Measurements from ENCODE around the gene LRMDA. TPM values are rescaled to one million over a fixed set of nuclear protein-coding genes. Genes with fewer than 3 reads are reported as not detected.

Gene LRMDA
- polyA plus RNA-seq, 3 donors, result 7.2 to 20.6 (median 14.4) TPM

DNA sequence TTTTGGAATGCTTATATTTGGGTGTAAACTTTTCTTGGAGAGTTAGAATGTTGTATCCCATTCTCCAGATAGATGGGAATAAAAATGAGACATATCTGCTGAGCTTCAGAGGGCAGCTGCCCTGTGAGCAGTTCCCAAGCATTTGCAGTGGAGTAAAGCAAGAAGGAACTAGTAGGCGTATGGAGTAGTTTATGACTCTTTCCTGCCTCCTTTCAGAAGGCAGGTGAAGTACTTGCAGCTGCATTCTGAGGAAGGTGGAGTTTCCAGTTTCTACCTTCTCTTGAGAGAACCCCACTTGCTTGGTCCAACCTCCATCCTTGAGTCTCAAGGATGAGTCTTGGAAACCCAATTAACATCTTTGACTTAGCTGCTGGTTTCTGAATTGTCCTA is 563.6 kb downstream of the LRMDA start:
- WGBS, 3 donors, result 85 to 100% (median 92%) methylated on average over 1 of the region's 1 CpG
- H3K27ac ChIP-seq (ENCODE audit: low read depth, low read length), result no peak overlapping the region

DNA sequence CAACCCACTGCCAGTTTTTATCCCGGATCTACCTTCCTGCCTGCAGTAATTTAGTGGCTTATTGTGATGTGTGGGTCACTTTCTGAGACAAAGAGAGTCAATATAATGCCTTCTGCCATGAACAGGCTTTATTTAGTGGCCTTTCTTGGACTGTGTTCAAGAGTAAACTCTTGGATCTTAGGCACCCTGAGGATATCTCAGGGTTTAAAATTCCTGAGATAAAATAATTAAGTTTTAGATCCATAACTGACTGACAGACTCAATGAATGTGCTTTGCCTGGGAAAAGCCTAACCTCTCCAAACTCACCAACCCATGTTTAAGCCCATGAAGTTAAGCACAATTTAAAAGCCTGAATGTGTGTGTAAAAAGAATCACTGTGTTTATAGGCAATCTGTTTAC is 564.3 kb downstream of the LRMDA start:
- no peak overlapping the region for H3K27ac ChIP-seq (ENCODE audit: low read depth, low read length)
- WGBS, 3 donors, result 65 to 75% (median 70%) methylated on average over 1 of the region's 1 CpG

DNA sequence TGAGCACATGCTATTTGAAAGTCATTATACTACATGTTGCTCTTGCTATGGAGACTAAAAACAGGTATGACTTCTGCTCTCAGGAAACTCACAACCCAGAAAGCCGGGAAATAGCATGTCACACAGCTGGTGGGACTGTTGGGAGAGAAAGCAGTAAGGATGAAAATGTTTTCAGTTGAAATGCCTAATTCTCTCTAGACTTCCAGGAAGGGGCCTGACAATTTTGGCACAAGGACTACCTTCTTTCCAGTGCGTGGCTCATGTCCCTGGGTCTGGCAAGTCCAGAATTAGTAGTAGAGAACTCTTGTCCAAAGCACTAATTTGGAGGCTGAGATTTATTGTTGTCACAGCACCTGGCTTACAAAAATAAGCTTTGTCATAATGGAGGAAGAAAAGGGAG is 567.6 kb downstream of the LRMDA start:
- no peak overlapping the region for H3K27ac ChIP-seq (ENCODE audit: low read depth, low read length)
- 57 to 83% (median 73%) methylated on average over 2 of the region's 2 CpGs for WGBS, 3 donors

DNA sequence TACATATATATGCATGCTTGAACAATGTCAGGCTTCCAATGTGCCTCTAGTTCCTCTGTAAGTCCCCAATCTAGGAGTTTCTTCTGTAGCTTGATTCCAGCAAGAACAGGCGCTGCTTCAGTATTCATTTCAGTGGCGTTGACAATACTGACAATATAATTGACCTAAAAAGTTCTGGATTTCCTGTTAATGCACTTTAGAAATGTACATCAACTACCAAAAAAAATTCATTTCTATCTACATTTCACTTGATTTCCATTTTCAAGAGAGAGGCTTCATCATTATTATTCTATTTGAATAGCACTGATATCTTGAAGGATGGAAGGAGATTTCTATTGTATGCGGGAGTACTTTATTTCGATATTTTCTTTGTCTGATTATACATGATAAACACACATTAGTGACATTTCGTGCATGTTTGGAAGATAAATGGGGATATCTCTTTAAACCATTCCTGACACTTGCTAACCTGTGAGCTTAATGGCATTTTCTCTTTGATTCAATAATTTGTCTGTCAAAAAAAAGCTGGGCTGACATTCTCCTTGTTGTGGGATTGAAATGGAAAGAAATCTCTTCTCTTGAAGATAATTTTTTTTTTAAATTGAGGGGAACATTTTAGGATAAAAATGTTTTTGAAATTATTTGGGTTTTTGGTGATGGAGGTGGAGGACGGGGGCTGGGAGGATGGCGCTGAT is 568.2 kb downstream of the LRMDA start:
- WGBS, 3 donors, result 95 to 96% (median 96%) methylated on average over 7 of the region's 7 CpGs
- no peak overlapping the region for H3K27ac ChIP-seq (ENCODE audit: low read depth, low read length)

DNA sequence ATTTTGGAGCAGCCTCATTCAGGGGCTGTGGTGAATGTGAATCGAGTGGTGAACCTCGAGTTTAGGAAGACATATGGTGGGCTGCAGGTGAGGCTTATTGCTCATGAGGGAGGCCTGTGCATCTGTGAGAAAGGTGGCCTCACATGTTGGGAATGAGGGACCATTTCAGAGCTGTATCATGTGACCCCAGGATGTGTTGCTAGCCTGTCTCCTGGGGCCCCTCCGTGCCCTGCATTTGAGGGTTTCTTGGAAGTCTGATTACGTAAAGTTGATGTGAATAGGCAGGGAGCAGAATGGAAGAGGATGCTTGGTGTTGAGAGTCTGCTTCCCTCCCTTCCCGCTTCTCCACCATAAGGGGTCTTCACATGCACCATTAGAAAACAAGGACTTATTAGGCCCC is 569.1 kb downstream of the LRMDA start:
- no peak overlapping the region for H3K27ac ChIP-seq (ENCODE audit: low read depth, low read length)
- WGBS, 3 donors, result 84 to 95% (median 88%) methylated on average over 5 of the region's 5 CpGs

DNA sequence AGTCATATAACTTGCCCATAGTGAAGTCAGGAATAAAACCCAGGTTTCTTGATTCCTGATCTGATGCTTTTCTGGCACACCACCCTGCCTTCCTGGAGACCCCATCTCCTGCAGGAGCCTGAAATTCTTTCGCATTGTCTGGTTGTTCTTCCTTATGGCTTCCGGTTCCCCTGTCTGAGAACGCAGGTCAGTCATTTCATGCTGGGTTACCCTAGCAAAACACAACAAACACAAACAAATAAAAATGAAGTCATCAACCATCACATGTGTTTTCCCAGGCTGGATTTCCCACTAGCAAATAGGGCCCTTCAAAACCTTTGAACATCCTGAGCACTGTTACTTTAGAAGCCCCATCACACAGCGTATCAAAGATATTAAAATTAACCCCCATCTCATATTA is 569.6 kb downstream of the LRMDA start:
- no peak overlapping the region for H3K27ac ChIP-seq (ENCODE audit: low read depth, low read length)
- 78 to 88% (median 79%) methylated on average over 4 of the region's 4 CpGs for WGBS, 3 donors

DNA sequence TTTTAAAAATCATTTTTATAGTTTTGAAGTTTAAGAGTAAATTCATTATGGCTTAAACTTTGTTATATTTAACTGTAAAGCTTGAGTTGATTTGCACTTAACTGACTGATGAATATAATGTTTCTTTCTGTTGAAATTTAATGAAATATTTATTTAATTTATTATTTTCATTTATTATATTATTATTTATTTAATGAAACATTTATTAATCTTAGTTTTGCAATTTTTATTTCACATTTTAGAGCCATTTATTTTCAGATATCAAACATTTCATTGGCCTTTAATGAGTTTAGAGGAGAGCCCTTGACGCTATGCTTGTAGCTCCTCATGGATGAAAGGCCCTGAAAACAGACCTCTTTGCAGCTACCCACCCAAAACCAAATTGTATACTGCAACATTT is 570.0 kb downstream of the LRMDA start:
- no peak overlapping the region for H3K27ac ChIP-seq (ENCODE audit: low read depth, low read length)
- WGBS, 3 donors, result 92 to 98% (median 97%) methylated on average over 1 of the region's 1 CpG

DNA sequence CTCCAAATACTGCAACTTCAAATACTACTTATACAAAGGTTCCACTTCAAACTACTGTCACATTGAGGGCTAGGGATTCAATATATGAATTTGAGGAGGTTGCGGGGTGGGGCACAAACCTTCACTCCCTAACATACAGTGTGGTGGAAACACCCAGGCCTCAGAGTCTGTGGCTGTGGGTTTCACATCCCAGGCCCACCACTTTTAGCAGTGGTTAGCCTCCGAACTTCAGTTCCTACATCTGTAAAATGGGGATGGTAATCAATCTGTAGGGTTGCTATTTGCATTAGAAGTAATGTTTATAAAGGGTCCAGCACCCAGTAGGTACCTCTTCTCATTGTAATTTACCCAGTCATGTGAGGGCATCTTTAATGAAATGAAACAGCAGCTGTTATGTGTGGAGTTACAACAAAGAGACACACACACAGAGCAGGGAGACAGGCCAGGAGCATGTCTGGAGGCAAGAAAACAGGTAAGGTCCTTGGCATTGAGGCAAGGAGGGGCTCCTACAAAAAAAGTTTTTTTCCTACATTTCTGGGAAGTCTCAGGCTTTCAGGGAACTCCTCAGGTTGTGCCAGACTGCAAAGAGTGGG is 570.9 kb downstream of the LRMDA start:
- 50 to 93% (median 75%) methylated on average over 2 of the region's 2 CpGs for WGBS, 3 donors
- H3K27ac ChIP-seq (ENCODE audit: low read depth, low read length), result no peak overlapping the region

DNA sequence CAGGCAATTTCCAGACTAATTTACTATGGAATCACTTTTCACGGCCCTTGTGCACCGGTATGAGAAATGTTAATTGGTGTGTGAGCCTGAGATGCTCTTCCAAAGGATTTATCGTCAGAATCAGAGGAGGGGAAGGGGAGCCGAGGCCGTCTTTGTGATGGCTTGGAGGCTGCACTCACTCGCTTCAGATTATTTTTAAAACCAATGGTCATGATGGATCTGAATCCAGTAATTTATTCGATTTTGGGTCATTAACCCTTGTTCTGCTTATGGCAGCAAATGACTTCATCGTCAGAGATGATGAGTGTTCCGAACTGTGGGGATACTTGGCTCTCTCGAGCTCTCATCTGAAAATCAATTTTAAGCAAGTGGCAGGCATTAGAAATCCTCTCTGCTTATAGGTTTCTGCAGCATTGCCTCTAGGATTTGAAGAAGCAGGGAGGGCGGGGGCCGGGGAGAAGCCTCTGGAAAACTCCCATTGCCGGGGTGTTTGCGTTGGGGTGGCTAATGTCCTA is 576.3 kb downstream of the LRMDA start:
- 92 to 96% (median 93%) methylated on average over 14 of the region's 14 CpGs for WGBS, 3 donors
- H3K27ac ChIP-seq (ENCODE audit: low read depth, low read length), result no peak overlapping the region

DNA sequence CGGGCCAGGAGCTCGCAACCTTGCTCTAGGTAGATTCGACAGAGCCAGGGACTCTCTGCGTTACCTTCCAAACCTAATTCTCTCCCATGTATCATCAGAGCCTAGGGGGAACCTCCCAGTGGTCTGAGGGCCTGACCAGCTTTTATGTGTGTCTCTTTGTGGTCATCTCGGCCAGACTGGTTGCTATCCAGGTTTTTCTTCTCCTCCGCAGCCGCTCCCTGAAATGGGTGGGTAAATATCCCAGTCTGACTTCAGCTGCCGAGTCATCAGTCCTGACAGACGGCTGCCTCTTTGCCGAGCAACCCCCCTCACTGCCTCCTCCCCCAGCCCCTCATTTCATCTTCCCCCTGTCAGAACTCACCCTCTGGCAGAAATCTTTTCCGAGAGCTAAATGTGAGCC is 578.1 kb downstream of the LRMDA start:
- no peak overlapping the region for H3K27ac ChIP-seq (ENCODE audit: low read depth, low read length)
- 84 to 87% (median 85%) methylated on average over 11 of the region's 11 CpGs for whole genome bisulfite sequencing, 3 donors

DNA sequence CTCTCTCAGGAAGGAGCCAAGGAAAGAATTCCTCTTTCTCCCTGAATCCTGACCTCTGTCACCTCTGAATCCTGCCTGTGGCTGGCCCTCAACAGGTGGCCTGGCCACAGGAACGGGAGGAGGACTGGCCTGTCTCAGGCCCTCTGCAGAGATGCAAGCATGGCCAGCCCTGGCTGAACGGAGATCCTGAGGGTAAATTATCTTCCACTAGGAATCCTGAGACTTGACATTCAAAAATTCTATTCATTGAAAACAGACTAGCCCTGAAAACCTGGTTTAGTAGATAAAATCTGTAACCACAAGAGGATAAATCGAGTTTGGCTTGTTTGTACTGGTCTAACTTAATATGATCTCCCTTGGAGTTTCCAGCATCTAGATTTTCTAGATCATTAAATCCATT is 579.3 kb downstream of the LRMDA start:
- H3K27ac ChIP-seq (ENCODE audit: low read depth, low read length), result no peak overlapping the region
- WGBS, 3 donors, result 90 to 96% (median 92%) methylated on average over 3 of the region's 3 CpGs

DNA sequence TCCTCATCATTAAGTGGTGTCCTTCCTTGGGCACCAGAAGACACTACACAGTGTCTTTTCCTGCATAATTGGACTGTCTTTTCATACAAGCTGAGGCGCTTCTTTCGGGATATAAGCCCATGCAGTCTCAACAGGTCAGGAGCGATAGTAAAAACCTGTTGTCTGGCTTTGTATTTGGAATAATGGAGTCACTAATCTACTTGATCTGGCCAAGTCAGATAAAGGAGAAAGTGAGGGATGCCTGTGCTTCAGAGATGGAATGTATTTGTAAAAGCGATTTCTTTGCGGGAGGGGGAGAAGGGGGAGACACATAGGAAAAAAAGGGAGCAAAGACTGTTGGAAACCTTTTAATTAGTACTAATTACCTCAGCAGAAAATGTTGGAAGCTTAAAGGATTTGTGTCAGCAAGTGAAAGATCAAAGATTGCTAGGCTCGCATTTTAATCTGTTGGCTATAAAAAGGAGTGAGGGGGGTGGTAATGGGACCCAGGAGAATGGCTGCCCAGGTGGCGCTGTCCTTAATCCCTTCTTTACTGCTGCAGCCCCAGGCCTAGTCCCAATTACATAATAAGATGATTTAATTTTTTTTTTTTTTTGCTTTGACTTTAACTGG is 581.4 kb downstream of the LRMDA start:
- WGBS, 3 donors, result 94 to 96% (median 94%) methylated on average over 7 of the region's 7 CpGs
- H3K27ac ChIP-seq (ENCODE audit: low read depth, low read length), result no peak overlapping the region

DNA sequence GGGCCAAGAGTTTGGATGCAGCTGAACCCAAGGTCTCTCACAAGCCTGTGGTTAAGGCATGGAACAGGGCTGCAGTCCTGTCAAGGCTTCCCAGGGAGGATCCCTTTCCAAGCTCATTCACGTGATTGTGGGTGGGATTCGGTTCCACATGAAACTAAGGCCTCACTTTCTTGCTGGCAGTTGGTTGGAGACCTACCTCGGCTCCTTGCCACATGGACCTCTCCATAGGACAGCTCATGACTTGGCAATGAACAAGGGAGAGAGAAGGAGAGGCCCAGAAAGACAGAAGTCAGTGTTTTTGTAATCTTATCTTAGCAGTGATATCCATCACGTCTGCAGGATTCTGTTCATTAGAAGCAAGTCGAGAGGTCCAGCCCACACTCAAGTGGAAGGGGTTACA is 583.8 kb downstream of the LRMDA start:
- H3K27ac ChIP-seq (ENCODE audit: low read depth, low read length), result no peak overlapping the region
- WGBS, 3 donors, result 61 to 74% (median 72%) methylated on average over 5 of the region's 5 CpGs

DNA sequence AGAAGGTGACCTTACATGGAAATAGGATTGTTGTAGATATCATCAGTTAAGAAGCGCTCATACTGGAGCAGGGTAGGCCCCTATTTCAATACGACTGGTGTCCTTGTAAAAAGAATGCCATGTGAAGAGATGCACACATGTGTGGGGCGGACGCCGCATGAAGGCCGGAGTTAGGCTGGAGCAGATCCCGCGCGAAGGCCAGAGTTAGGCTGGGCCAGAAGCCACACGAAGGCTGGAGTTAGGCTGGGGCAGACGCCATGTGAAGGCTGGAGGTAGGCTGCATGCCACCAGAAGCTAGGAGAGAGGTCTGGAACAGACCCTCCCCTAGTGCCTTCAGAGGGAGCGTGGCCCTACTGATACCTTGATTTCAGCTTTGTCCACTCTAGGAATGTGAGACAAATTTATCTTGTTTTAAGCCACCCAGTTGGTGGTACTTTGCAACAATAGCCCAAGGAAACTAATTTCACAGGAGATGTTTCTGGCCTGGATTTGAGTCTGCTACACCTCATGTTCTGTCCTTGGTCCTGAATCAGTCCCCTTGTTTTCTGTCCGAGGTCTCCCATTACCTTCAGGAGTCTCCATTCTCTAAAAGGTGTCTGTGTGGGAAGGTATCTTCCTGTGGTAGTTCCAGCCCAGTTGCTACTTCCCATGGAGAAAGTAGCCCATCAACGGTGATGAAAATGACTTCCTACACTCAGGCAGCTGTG is 585.8 kb downstream of the LRMDA start:
- no peak overlapping the region for H3K27ac ChIP-seq (ENCODE audit: low read depth, low read length)
- WGBS, 3 donors, result 94 to 97% (median 96%) methylated on average over 14 of the region's 14 CpGs

DNA sequence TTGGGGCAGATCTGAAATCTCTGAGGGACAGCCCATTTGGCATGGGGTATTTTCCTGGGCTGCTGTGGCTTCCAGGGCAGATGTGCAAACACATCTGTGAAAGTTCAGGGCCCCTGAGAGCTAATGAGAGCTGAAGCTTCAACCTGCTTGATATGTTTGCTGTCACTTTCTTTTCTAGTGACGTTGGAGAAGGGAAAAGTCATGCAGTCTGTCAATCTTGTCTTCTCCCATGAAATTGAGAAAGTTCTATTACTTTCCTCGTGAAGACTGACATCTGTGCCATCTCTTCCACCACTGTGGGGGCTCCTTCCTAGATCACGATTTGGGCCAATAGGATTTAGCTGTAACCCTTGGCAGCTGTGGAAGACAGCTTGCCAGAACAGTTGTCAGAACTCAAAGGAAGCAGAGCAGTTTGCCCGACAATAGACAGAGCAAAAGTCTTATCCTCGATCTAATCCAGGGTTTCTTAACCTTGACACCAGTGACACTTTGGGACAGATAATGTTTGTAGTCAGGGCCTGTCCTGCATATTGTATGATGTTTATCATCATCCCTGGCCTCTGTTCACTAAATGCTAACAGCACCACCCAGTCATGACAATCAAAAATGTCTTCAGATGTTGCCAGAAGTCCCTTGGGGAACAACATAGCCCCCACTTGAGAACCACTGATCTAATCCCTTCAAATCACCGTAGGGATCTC is 586.5 kb downstream of the LRMDA start:
- WGBS, 3 donors, result 81 to 88% (median 88%) methylated on average over 6 of the region's 6 CpGs
- H3K27ac ChIP-seq (ENCODE audit: low read depth, low read length), result no peak overlapping the region

DNA sequence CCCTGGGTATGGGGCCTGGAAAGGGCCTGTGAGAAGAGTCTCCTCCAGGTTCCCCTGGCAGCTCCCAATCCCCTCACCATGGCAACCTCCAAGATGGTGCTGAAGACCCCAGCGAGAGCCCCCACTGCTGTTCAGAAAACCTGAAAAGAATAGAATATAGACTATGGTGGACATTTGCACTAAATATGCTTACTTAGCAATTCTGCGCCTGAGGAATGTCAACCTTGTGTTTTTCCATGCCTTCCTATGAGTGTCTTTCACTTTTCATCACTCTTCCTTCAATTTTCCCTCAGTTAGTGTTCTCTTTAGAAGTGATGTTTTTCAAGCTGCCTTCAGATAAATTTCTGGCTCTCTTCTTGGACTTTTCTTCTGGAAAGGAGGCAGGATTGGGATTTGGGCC is 589.2 kb downstream of the LRMDA start:
- H3K27ac ChIP-seq (ENCODE audit: low read depth, low read length), result no peak overlapping the region
- WGBS, 3 donors, result 96 to 100% (median 98%) methylated on average over 2 of the region's 2 CpGs

DNA sequence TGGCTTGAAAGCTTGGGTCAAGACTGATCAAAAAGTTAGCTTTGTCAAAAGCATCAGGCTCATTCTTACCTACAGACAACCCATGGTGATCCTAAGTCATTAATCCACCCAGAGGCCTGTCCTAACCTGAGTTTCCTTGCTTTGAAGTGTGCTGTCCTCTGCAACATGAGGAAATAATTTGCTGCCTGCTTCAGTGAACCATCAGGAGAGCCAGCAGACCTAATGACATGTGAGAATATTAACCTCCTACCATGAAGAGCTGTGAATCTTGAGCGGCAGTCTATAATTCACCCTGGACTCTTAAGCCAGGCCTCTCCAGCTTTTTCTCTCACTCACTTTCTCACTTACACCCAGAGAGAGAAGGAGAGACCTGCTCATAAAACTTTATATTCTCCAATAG is 590.0 kb downstream of the LRMDA start:
- 94 to 100% (median 95%) methylated on average over 1 of the region's 1 CpG for WGBS, 3 donors
- H3K27ac ChIP-seq (ENCODE audit: low read depth, low read length), result no peak overlapping the region

DNA sequence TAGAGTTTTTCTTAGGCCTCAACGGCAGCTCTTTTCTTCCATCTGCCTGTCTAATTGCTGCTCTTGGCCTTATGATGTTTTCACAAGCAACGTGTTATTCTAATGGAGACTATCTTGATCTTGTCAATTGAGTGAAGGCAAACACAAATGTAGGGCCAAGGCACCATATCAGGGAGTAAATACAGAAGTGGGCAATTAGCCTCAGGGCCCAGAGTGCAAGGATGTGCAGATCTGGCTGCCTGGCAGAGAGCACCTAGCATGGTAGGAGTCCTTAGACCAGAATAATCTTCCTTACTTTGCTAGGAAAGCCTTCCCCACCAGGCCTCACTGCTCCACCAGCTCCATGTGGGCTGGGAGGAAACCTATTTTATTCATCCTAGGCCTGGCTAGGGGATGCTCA is 590.9 kb downstream of the LRMDA start:
- whole genome bisulfite sequencing, 3 donors, result 43 to 86% (median 84%) methylated on average over 2 of the region's 2 CpGs
- H3K27ac ChIP-seq (ENCODE audit: low read depth, low read length), result no peak overlapping the region

DNA sequence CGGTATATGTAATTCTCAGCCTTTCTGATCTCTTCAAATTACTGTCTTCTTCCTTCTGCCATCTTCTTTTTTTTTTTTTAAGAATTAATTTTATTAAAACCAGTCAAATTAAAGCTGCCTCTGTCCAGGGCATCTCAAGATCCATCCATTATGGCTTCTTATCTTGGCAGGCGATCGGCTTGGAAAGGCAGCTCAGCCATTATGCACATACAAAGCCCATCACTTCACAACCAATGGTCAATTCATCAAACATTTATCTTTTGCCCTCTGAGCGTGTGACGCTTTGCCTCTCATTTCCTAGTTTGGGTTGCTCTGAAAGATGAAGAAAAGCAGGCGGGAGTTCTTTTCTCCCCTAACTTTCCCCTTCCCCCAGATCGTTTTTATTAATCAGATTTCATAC is 591.6 kb downstream of the LRMDA start:
- no peak overlapping the region for H3K27ac ChIP-seq (ENCODE audit: low read depth, low read length)
- 86 to 93% (median 89%) methylated on average over 7 of the region's 7 CpGs for WGBS, 3 donors
